T-helper 1 cell (primary cell): ENCODE measurements around the gene ITPR2.

Experiments used
- DNase-seq, 5 donors: peaks; one replicate each; pipeline ENCODE4 v3.0.0-alpha.2; 2012 to 2020

The ITPR2 gene

GRCh38 chr12:26821212-26821701, 11.7 kb downstream of the ITPR2 start:
- DNase-seq = no peak

- no peak for DNase-seq
These were observed 14.4 kb downstream of the ITPR2 start for GRCh38 chr12:26818636-26819035.

GRCh38 chr12:26818201-26818600, 14.8 kb downstream of the ITPR2 start:
- DNase-seq = no peak

- no peak for DNase-seq
These were observed 15.8 kb downstream of the ITPR2 start for GRCh38 chr12:26817183-26817591.

- DNase-seq = no peak
These were observed 19.2 kb downstream of the ITPR2 start for GRCh38 chr12:26813812-26814211.

GRCh38 chr12:26810330-26810729, 22.7 kb downstream of the ITPR2 start:
- no peak for DNase-seq

GRCh38 chr12:26809611-26810285, 23.2 kb downstream of the ITPR2 start:
- no peak for DNase-seq

GRCh38 chr12:26808766-26809476, 24.1 kb downstream of the ITPR2 start:
- no peak for DNase-seq

GRCh38 chr12:26807292-26807691, 25.7 kb downstream of the ITPR2 start:
- DNase-seq = no peak

GRCh38 chr12:26806556-26806955, 26.4 kb downstream of the ITPR2 start:
- no peak for DNase-seq

- DNase-seq = no peak
These were observed 27.5 kb downstream of the ITPR2 start for GRCh38 chr12:26805401-26805971.

GRCh38 chr12:26803552-26803951, 29.4 kb downstream of the ITPR2 start:
- no peak for DNase-seq

- no peak for DNase-seq
These were observed 31.5 kb downstream of the ITPR2 start for GRCh38 chr12:26801486-26801885.

GRCh38 chr12:26800858-26801257, 32.1 kb downstream of the ITPR2 start:
- DNase-seq = no peak

GRCh38 chr12:26800347-26800746, 32.6 kb downstream of the ITPR2 start:
- DNase-seq = no peak

GRCh38 chr12:26799741-26800140, 33.3 kb downstream of the ITPR2 start:
- DNase-seq = no peak

- DNase-seq = no peak
These were observed 34.4 kb downstream of the ITPR2 start for GRCh38 chr12:26798640-26799039.

GRCh38 chr12:26798023-26798422, 35.0 kb downstream of the ITPR2 start:
- DNase-seq = no peak

- no peak for DNase-seq
These were observed 37.1 kb downstream of the ITPR2 start for GRCh38 chr12:26795910-26796309.

GRCh38 chr12:26791301-26791791, 41.6 kb downstream of the ITPR2 start:
- DNase-seq = no peak

GRCh38 chr12:26790645-26790994, 42.4 kb downstream of the ITPR2 start:
- no peak for DNase-seq

- DNase-seq = no peak
These were observed 43.0 kb downstream of the ITPR2 start for GRCh38 chr12:26789731-26790644.
